Measurements from ENCODE around the gene DDN.

- no peak for TF ChIP-seq ZNF274 (IDR thresholded peaks at IDR 0.05; ENCODE audit: low read depth, low read length)
- TF ChIP-seq YY1 (IDR thresholded peaks at IDR 0.05; ENCODE audit: insufficient read depth, insufficient read length), result no peak
- no peak for TF ChIP-seq SUZ12 (IDR thresholded peaks at IDR 0.05; ENCODE audit: extremely low read depth, insufficient read depth, insufficient read length)
These were observed 41.2 kb downstream of the DDN start for GRCh38 chr12:48958049-48958388.

All from NT2/D1 (cell line).